ENCODE data around the gene EGLN2. TPM values are rescaled to one million over a fixed set of nuclear protein-coding genes. Genes with fewer than 3 reads are reported as not detected.
"Not testable (repeated sequence)": the region's sequence is repeated elsewhere in the genome, so short reads cannot be mapped to it uniquely, and the experiment has no call there.

Gene EGLN2
- total RNA-seq, 1 donor from 2014 or later, result 151 TPM

- DNase-seq (ENCODE audit: low read depth in 2 of 2), result no peak
These were observed 2.7 kb downstream of the EGLN2 start for GRCh38 chr19:40801426-40802299.

GRCh38 chr19:40802300-40803169 is 3.5 kb downstream of the EGLN2 start:
- peak in 1 of 2 donors; percentile 53 for DNase-seq (ENCODE audit: low read depth in 2 of 2)

DNA sequence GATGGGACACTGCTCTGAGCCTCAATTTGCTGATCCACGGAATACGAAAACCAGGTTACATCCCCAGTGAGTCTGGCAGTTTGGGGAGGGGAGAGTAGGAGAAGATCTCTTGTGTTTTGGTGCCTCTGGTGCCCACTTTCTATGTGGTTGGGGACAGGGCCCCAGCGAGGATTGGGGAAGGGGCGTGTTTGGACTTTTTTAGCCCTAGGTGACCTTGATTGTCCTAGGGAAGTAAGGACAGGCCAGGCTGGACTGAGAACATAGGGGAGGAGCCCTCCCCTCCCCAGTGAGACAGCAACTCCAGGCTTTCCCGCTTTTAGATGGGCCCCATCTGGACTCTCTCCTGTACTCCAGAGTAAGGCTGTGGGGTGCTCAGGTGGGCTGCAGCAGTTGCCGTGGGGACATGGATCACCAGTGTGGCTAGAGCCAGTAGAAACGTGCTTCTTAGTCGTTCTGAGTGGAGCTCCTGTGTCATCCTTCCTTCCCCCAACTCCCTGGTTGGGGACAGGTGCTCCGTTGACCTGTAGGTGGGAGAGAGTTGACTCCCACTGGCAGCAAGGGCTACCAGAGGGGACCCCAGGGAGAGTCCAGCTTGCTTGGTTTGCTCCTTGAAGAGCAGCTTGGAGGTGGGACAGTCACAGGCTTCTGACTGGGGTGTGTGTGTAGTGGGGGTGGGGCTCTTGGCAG is 4.3 kb downstream of the EGLN2 start:
- no peak for DNase-seq (ENCODE audit: low read depth in 2 of 2)

- DNase-seq (ENCODE audit: low read depth in 2 of 2), result no peak
These were observed 5.1 kb downstream of the EGLN2 start for GRCh38 chr19:40803857-40804782.

DNA sequence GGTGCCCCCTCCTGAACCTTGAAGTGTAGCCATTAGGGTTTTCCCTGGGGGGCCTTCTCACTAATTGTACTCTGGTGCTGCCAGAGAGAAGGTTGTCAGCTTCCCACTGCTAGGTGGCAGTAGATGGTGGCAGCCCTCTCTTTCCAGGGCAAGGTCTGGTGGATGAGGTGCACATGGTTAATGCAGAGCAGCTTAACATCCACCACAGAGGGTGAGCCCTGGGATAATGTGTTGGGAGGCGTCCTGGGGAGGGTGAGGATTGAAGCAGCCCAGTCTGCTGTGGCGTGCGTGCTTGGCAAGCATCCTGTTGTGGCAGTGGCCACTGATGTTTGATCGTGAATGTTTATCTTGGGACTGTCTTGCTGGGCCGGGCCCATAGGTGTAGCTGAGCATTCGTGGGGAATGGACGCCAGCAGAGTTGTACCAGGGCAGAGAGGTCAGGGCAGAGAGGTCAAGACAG is 5.8 kb downstream of the EGLN2 start:
- DNase-seq (ENCODE audit: low read depth in 2 of 2), result peak in 1 of 2 donors; percentile 62

- peak in 1 of 2 donors; percentile 60 for DNase-seq (ENCODE audit: low read depth in 2 of 2)
These were observed 6.4 kb downstream of the EGLN2 start for GRCh38 chr19:40805258-40805868.

DNA sequence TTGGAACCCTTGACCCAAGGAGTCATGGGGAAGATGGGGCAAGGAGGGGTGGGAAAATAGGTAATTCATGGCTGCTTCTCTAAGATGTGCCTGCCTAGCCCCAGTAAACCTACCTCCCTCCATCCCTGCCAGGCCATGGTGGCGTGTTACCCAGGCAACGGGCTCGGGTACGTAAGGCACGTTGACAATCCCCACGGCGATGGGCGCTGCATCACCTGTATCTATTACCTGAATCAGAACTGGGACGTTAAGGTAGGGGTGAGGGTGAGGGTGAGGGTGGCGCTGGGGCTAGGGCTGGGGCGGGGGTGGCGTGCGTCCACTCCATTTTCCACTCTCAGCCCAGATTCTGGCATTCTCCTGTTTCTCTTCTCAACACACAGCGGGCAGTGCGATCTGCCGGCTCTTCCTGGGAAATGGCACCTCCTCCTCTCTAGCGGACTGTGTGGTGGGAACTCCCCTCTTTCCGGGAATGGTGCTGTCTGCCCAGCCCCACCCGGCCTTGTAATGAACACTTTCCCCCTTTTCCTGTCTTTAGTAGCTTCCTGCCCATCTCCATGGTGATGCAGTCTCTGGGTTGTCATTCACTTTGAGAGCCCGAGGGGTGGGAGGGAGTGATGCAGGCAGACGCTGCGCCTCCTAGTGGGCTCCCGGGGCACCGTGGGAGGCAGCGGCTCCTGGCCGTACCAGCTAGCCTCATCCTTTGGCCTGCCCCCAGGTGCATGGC is 7.6 kb downstream of the EGLN2 start:
- peak; percentile 99 for DNase-seq (ENCODE audit: low read depth in 2 of 2)

GRCh38 chr19:40807147-40808020 is 8.4 kb downstream of the EGLN2 start:
- DNase-seq (ENCODE audit: low read depth in 2 of 2), result peak; percentile 34 to 55

DNA sequence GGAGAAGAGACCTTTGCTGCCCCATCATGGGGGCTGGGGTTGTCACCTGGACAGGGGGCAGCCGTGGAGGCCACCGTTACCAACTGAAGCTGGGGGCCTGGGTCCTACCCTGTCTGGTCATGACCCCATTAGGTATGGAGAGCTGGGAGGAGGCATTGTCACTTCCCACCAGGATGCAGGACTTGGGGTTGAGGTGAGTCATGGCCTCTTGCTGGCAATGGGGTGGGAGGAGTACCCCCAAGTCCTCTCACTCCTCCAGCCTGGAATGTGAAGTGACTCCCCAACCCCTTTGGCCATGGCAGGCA is 9.0 kb downstream of the EGLN2 start:
- no peak for DNase-seq (ENCODE audit: low read depth in 2 of 2)

DNA sequence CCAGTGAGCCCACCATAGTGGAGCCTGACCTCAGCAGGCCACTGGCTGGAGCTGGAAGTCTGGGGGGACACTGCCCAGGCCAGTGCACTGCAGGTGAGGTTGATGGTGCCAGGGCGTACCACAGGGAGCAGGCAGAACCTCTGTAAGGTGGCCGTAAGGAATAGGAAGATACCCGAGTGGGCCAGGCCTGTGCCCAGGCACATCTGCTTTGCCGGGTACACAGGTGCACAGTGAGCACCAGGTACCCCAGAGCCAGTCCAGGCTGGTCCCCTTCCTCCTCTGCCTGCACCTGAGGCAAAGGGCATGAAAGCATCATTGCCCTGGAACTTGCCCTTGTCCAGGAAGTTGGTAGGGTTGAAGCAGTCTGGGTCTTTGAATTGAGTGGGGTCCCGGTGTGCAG is 9.5 kb downstream of the EGLN2 start:
- no peak for DNase-seq (ENCODE audit: low read depth in 2 of 2)

- DNase-seq (ENCODE audit: low read depth in 2 of 2), result no peak
These were observed 10.5 kb downstream of the EGLN2 start for GRCh38 chr19:40809358-40810086.

DNA sequence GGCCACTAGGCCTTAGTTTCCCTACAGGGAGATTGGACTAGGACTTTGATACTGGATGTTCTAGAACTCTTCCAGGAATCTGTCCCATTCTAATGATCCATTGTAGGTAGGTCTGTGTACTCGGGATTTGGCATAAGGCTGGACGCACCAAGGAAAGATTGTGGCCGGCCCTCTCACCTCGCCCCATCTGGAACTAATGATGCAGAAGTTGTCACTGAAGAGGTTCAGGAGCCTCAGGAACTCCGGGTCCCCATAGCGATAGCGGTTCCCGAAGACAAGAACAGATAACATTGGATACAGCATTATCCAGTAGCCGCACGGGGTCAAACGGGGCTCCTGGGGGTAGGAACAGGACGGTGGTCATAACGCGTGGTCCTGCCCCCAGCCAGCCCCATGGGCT is 11.2 kb downstream of the EGLN2 start:
- DNase-seq (ENCODE audit: low read depth in 2 of 2), result no peak

- peak; percentile 80 to 81 for DNase-seq (ENCODE audit: low read depth in 2 of 2)
These were observed 11.8 kb downstream of the EGLN2 start for GRCh38 chr19:40810649-40811408.

- DNase-seq (ENCODE audit: low read depth in 2 of 2), result no peak
These were observed 12.7 kb downstream of the EGLN2 start for GRCh38 chr19:40811478-40812341.

DNA sequence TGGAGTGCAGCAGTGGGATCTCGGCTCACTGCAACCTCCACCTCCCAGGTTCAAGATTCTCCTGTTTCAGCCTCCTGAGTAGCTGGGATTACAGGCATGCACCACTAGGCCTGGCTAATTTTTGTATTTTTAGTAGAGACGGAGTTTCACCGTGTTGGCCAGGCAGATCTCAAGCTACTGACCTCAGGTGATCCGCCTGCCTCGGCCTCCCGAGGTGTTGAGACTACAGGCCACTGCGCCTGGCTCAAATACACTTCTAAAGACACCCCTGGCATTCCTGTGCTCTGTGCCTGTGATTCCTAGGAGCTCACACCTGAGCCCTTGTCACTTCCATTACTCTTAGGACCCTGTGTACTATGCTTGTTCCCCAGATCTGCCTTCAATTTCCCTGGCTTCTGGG is 13.6 kb downstream of the EGLN2 start:
- DNase-seq (ENCODE audit: low read depth in 2 of 2), result not testable (repeated sequence)

GRCh38 chr19:40813182-40813581 is 14.2 kb downstream of the EGLN2 start:
- DNase-seq (ENCODE audit: low read depth in 2 of 2), result no peak

Measured in lung microvascular endothelial cell (primary cell).